Hippocampal formation (tissue), 2 donors: ENCODE results near the gene EMILIN1.
A peak's percentile ranks its signal among the peaks of the same experiment; 100 is the strongest.
"Not testable (repeated sequence)": the region's sequence is repeated elsewhere in the genome, so short reads cannot be mapped to it uniquely, and the experiment has no call there.

Experiments used
- DNase-seq, 2 donors: peaks; one replicate each; lab custom pipeline; 2025; lab: John Stamatoyannopoulos, UW

The EMILIN1 gene

DNA sequence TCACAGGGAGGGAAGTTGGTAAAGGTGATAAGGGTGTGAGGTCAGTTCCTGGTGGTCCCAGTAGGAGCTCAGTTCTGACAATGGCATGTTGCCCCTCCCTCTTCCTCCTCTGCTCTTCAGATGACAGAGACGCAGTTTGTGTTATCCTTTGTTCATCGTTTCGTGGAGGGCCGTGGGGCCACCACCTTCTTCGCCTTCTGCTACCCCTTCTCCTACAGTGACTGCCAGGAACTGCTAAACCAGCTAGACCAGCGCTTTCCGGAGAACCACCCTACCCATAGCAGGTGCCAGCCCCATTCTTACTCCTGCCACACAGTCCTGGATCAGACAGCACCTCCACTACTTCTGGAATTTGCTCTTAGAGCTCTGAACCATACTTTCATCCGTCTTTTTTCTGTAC lies 24.6 kb upstream of the EMILIN1 start:
- no peak for DNase-seq

DNA sequence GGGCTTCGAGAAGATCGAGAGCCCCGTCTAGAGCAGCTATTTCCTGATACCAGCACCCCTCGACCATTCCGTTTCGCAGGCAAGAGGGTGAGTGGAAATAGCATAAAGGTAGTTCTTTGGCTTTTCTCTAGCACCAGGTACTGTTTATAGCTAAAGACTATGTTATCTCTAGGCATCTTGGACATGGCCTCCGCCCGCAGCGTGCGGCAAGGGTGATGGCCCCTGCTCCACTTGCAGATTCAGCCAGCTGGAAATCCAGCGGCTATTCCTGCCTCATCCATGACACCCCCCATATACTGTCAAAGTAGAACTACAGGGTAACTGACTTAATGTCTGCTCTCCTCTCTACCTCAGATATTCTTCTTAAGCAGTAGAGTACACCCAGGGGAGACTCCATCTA lies 23.7 kb upstream of the EMILIN1 start:
- DNase-seq = no peak

DNA sequence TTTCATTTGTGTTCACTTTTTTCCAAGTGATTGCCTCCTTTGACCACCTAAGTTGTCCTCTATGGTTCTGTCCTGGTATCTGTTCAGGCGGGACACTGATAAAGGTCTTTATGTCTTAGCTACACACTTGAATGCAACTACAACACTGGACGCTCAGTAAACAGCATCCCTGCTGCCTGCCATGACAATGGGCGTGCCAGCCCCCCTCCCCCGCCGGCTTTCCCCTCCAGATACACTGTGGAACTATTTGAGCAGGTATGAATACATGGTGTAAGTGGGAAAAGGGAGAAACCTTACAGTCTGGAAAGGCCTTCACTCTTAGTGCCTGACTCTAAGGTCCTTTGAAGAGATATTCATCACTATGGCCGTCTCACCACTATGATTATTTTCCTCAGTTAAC lies 21.2 kb upstream of the EMILIN1 start:
- DNase-seq = no peak

DNA sequence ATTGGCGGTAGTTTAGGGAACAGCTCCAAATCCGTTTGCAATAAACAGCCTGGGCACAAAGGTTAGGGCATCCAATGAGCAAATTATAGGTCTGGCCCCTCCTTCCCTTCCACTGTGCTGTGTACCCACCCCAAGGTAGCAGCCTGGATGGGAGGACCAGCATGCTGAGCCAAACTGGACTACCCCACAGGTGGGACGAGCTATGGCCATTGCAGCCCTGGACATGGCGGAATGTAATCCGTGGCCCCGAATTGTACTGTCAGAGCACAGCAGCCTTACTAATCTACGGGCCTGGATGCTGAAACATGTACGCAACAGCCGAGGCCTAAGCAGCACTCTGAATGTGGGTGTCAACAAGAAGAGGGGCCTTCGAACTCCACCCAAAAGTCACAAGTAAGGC lies 20.2 kb upstream of the EMILIN1 start:
- DNase-seq = no peak

DNA sequence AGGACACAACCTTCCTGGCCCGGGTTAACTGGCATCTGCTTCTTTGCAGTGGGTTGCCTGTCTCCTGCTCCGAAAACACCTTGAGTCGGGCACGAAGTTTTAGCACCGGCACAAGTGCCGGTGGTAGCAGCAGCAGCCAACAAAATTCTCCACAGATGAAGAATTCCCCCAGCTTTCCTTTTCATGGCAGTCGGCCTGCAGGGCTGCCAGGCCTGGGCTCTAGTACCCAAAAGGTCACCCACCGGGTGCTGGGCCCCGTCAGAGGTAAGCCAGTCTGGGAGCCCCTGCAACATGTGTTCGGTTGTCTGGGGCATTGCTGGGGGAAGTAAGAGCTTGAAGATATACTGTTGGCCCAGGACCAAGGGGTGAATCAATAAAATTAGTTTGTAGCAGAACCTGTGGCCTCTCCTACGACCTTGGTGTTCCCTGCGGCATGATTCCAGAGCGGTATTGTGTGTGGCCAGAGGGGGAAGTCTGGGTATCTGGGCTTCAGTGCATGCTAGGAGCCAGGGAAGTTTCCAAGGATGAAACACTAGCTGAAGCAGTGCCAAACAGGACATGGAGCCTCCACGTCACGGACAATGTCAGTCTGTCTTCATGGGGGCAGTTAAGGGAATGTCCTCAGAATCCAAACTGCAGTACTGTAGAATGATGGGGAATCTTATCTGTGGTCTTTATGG lies 19.1 kb upstream of the EMILIN1 start:
- no peak for DNase-seq

GRCh38 chr2:27060323-27060722 lies 18.1 kb upstream of the EMILIN1 start:
- DNase-seq = no peak

- DNase-seq = no peak
Observed at GRCh38 chr2:27065128-27065527, 13.3 kb upstream of the EMILIN1 start.

GRCh38 chr2:27067385-27067784 lies 11.0 kb upstream of the EMILIN1 start:
- DNase-seq = no peak

DNA sequence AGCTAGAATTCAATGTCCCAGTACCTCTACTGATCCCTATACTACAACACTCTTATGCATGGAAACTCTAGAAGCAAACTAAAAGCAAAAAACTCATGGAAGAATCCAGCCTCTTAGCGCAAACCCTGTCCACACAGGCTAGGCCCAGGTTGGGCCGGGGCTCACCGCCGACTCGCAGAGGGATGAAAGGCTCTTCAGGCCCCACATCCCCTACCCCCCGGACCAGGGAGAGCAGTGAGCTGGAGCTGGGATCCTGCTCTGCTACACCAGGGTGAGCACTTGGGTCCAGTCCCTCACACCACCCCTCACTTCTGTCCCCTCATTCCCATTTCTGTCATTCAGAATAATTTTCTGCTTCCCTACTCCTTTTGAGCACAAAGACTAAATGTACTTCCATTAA lies 9.0 kb upstream of the EMILIN1 start:
- DNase-seq = no peak

DNA sequence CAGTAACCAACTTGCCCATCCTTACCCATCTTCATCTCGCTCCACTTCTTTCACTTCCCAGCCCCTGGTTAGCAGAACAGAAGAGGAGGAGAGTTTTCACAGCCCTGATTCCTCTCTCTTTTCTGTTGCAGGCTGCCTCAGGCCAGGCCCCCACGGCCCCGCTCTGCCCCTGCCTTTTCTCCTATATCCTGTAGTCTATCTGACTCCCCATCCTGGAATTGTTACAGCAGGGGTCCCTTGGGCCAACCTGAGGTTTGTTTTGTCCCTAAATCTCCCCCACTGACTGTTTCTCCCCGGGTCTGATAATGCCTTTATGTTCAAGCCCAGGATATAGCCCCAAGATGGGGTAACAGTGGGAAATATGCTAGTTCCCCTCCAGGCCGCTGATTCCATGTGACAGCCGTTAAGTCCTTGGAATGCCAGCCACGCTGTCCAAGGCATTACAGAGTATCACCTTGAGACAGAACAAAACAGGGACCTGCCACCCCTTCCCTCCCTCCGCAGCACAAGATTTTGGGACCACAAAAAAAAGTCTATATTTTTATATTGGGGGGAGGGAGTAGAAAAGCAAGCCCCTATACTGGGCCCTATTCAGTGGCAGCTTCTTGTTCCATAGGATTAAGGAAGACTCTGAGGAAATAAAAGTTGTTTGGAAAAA lies 8.3 kb upstream of the EMILIN1 start:
- no peak for DNase-seq

DNA sequence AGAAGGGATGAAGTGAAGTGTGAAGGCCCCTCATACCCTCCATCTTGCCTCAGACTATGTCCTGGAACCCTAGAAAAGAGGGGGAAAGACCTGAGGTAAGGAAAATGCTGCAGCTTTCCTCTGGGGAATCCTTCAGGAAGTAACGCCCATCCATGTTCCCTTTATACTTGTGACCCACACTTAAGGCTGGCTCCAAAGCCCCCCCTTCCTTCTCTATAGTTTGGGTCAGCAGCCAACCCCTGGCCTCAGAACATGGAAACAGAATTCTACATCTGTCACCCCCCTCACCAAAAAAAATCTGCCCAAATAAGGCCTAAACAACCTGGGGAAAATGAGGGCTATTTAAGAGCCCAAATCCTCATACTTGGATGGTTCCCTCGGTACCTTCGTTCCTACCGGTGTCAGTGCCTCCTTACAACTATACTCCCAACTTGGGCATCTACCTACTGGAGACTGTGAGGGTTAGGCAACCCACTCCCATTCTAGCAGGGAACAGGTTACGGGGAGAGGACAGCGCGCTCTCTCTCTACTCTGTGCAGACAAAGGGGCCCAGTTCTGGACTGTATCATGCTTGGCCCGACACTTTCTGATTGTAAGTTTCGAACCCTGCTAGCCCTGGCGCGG lies 7.7 kb upstream of the EMILIN1 start:
- DNase-seq = no peak

DNA sequence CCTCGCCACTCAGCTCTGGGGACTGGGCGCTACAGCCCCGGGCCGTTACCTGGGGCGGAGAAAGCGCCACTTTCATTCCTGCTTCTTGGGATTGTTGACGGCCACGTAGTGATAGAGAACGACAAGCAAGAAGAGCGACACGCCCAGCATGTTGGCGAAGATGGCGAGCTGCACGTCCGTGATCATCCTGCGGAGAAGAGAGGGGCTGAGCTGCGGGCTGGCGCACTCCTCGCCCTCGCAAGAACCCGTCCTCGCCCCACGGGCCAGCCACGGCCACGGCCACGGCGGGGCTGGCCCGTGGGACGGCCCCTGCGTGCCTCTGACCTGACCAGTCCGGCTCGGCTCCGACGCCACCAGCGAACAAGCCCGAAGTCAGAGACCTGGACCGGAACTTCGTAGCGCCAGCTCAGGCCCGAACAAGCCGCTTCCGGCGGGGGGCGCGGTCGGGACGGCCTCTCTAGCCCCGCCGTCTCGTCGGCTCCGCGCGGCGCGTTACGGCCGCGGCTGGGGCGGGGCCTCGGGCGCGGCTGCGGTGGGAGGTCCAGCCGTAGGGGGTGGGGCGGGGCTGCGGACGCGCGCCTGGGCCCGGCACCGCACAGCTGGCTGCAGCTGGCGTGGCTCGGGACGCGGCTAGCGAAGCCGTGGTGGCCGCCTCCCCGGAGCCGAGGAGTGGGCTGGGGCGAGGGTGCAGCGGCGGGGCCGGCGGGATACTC lies 7.0 kb upstream of the EMILIN1 start, which contains the start of gene OST4:
Gene OST4, minus strand, starts transcription at position 378 of the 713 bp plus-strand sequence.
- DNase-seq = peak; percentile 92 to 93

- peak in 1 of 2 donors; percentile 14 for DNase-seq
Observed at GRCh38 chr2:27071990-27072830, 6.2 kb upstream of the EMILIN1 start.

- no peak for DNase-seq
Observed at GRCh38 chr2:27072920-27073319, 5.5 kb upstream of the EMILIN1 start.

GRCh38 chr2:27073782-27074181 lies 4.6 kb upstream of the EMILIN1 start:
- no peak for DNase-seq

- DNase-seq = no peak
Observed at GRCh38 chr2:27074738-27075565, 3.5 kb upstream of the EMILIN1 start.

- not testable (repeated sequence) for DNase-seq
Observed at GRCh38 chr2:27075566-27075871, 2.9 kb upstream of the EMILIN1 start.

DNA sequence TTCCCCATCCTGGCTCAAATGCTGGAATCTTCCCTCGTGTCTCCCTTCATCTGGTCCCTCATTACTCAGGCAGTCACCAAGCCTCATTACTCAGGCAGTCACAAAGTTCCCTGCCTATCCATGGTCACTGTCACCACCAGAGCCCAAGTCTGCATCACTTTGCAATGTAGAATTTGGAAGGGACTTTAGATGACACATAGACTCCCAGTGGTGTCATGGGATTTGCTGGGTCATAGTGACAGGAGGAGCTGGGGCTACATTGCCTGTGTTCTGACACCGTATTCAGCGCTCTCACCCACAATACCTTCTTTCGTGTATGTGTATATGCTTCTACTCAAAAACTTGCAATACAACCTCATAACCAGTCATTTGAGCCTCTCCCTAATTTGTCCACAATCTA lies 2.1 kb upstream of the EMILIN1 start:
- no peak for DNase-seq

- no peak for DNase-seq
Observed at GRCh38 chr2:27077231-27077630, 1.2 kb upstream of the EMILIN1 start.

- DNase-seq = no peak
Observed at GRCh38 chr2:27079233-27080139, 1.1 kb downstream of the EMILIN1 start.
